Measurements from ENCODE around the gene CWC27.

CWC27 gene

DNA sequence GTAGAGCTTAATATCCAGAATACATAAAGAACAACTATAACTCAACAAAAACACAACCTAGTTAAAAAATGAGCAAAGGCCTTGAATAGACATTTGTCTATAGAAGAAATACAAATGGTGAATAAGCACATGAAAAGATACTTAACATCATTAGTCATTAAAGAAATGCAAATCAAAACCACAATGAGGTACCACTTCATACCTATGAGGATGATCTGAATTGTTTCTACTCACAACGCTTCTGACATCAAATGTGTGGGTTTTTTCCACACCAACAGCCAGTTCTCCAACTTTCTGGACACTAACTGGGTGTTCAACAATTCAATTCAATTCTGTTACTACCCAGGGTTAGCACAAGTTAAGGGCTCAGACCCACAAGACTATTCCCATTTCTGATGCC, 22.3 kb upstream of the CWC27 start:
- TF ChIP-seq, protein P1, sequence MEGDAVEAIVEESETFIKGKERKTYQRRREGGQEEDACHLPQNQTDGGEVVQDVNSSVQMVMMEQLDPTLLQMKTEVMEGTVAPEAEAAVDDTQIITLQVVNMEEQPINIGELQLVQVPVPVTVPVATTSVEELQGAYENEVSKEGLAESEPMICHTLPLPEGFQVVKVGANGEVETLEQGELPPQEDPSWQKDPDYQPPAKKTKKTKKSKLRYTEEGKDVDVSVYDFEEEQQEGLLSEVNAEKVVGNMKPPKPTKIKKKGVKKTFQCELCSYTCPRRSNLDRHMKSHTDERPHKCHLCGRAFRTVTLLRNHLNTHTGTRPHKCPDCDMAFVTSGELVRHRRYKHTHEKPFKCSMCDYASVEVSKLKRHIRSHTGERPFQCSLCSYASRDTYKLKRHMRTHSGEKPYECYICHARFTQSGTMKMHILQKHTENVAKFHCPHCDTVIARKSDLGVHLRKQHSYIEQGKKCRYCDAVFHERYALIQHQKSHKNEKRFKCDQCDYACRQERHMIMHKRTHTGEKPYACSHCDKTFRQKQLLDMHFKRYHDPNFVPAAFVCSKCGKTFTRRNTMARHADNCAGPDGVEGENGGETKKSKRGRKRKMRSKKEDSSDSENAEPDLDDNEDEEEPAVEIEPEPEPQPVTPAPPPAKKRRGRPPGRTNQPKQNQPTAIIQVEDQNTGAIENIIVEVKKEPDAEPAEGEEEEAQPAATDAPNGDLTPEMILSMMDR (conservative IDR thresholded peaks at IDR 0.05; ENCODE audit: low read length) = no peak
- TF ChIP-seq EZH2phosphoT487 (IDR thresholded peaks at IDR 0.05; ENCODE audit: borderline replicate concordance) = no peak
- H3F3A ChIP-seq (ENCODE audit: low read depth) = no peaks in the 10 kb centered on the region
- peaks cover 2% of the 10 kb centered on the region; the same call in 1 of the 2 replicates for H3K36me3 ChIP-seq (ENCODE audit: insufficient read depth, low read length)
- no peaks in the 10 kb centered on the region for H3K4me1 ChIP-seq (ENCODE audit: insufficient read depth, low read length, poor library complexity, severe bottlenecking)
- H3K27me3 ChIP-seq (ENCODE audit: insufficient read depth, low read length, poor library complexity, severe bottlenecking) = no peaks in the 10 kb centered on the region
- no peaks in the 10 kb centered on the region for H3K9me3 ChIP-seq (ENCODE audit: insufficient read depth, low read depth, low read length)
- no peak overlapping the region for H3K9ac ChIP-seq (ENCODE audit: low read depth, low read length, poor library complexity, severe bottlenecking)
- H3K4me2 ChIP-seq (ENCODE audit: low read depth, low read length, poor library complexity, severe bottlenecking) = no peak overlapping the region
- no peak overlapping the region for H3K4me3 ChIP-seq (ENCODE audit: low read length, poor library complexity, severe bottlenecking)
- H3K79me2 ChIP-seq (ENCODE audit: insufficient read depth, low read length) = no peaks in the 10 kb centered on the region
- H3K9me2 ChIP-seq (replicated peaks; ENCODE audit: low read depth, low read length) = no peaks in the 10 kb centered on the region
- H2AFZ ChIP-seq (ENCODE audit: low read length) = no peak overlapping the region
- H4K20me1 ChIP-seq (ENCODE audit: insufficient read depth, low read length, poor library complexity, severe bottlenecking) = no peaks in the 10 kb centered on the region

DNA sequence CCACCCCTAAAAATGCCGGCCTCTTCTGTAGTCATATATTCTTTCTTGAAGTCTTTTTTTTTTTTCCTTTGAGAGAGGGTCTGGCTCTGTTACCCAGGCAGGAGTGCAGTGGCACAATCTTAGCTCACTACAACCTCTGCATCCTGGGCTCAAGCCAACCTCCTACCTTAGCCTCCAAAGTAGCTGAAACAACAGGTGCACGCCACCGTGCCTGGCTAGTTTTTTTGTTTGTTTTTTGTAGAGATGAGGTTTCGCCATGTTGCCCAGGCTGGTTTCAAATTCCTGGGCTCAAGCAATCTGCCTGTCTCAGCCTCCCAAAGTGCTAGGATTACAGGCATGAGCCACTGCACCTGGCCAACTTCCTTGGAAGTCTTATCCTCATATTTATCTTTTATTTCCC, 19.3 kb upstream of the CWC27 start:
- peaks cover under 1% of the 10 kb centered on the region for H4K20me1 ChIP-seq (ENCODE audit: insufficient read depth, low read length, poor library complexity, severe bottlenecking)
- no peak for TF ChIP-seq EZH2phosphoT487 (IDR thresholded peaks at IDR 0.05; ENCODE audit: borderline replicate concordance)
- TF ChIP-seq, protein P1 (conservative IDR thresholded peaks at IDR 0.05; ENCODE audit: low read length) = no peak
- H3K79me2 ChIP-seq (ENCODE audit: insufficient read depth, low read length) = 0 out of 2 replicates have a peak, but pooled peaks cover under 1% of the 10 kb centered on the region
- no peaks in the 10 kb centered on the region for H3F3A ChIP-seq (ENCODE audit: low read depth)
- H3K36me3 ChIP-seq (ENCODE audit: insufficient read depth, low read length) = peaks cover 15% of the 10 kb centered on the region
- H2AFZ ChIP-seq (ENCODE audit: low read length) = no peak overlapping the region
- H3K4me2 ChIP-seq (ENCODE audit: low read depth, low read length, poor library complexity, severe bottlenecking) = no peak overlapping the region
- no peak overlapping the region for H3K4me3 ChIP-seq (ENCODE audit: low read length, poor library complexity, severe bottlenecking)
- H3K9ac ChIP-seq (ENCODE audit: low read depth, low read length, poor library complexity, severe bottlenecking) = no peak overlapping the region
- no peaks in the 10 kb centered on the region for H3K27me3 ChIP-seq (ENCODE audit: insufficient read depth, low read length, poor library complexity, severe bottlenecking)
- no peaks in the 10 kb centered on the region for H3K9me3 ChIP-seq (ENCODE audit: insufficient read depth, low read depth, low read length)
- no peaks in the 10 kb centered on the region for H3K9me2 ChIP-seq (replicated peaks; ENCODE audit: low read depth, low read length)
- no peaks in the 10 kb centered on the region for H3K4me1 ChIP-seq (ENCODE audit: insufficient read depth, low read length, poor library complexity, severe bottlenecking)

DNA sequence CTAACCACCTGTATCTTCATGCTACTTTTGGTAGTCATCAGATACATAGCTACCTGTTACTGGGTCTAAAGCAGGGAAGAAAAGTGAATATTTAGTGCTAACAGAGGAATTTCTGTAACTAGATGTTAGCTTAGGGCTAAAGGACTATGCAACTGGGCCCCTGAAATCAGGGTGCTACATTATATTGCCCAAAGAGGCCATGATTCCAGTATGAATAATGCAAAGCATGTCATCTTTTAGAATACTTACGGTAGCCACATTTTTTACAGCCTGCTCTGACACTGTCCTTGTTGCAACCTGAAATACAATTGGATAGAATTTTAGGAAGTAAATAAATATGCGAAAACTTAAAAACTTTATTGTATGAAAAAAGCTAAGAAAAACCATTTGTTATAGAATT, 14.7 kb upstream of the CWC27 start:
- Histone ChIP-seq H3K4me1 (ENCODE audit: insufficient read depth, low read length, poor library complexity, severe bottlenecking) (no peaks in the 10 kb centered on the region), H2AFZ (ENCODE audit: low read length) (no peak overlapping the region), H3K9me3 (ENCODE audit: insufficient read depth, low read depth, low read length) (no peaks in the 10 kb centered on the region), H3K9ac (ENCODE audit: low read depth, low read length, poor library complexity, severe bottlenecking) (no peak overlapping the region), H4K20me1 (ENCODE audit: insufficient read depth, low read length, poor library complexity, severe bottlenecking) (peaks cover 13% of the 10 kb centered on the region), H3K79me2 (ENCODE audit: insufficient read depth, low read length) (peaks cover 28% of the 10 kb centered on the region), H3F3A (ENCODE audit: low read depth) (no peaks in the 10 kb centered on the region), H3K27me3 (ENCODE audit: insufficient read depth, low read length, poor library complexity, severe bottlenecking) (no peaks in the 10 kb centered on the region), H3K36me3 (ENCODE audit: insufficient read depth, low read length) (peaks cover 15% of the 10 kb centered on the region), H3K9me2 (replicated peaks; ENCODE audit: low read depth, low read length) (no peaks in the 10 kb centered on the region), H3K4me3 (ENCODE audit: low read length, poor library complexity, severe bottlenecking) (no peak overlapping the region), H3K4me2 (ENCODE audit: low read depth, low read length, poor library complexity, severe bottlenecking) (no peak overlapping the region)
- no peak for TF ChIP-seq EZH2phosphoT487 (IDR thresholded peaks at IDR 0.05; ENCODE audit: borderline replicate concordance)
- TF ChIP-seq, protein P1 (conservative IDR thresholded peaks at IDR 0.05; ENCODE audit: low read length) = no peak
